ENCODE measurements around the gene SPO11. TPM values are rescaled to one million over a fixed set of nuclear protein-coding genes. Genes with fewer than 3 reads are reported as not detected.

Gene SPO11
- total and polyA plus RNA-seq, 2 of the 4 experiments (the other 2 are of a cell fraction), result not detected

DNA sequence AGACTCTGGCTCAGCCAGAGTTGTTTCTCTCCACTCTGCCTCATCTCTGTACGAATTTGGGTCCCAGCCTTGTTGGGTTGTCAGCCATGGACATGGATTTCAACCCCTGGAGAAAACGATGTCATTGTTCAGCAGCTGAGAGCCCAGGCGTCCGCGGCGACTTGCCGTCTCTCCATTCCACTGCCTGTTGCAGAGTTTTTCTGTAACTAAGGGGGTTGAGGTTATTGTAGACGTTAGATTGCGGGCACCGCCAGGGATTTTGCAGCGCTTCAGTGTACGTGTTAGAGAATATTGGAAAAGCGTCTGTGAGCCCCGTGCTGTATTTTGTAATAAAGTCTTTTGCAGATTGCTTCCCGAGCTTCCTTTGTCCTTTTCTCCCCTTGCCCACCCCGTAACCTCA lies 48.5 kb downstream of the SPO11 start:
- ChIA-PET CTCF (interaction anchor here (0.8 kb wide), 1 partner anchor 14 kb away, joined by 3 read pairs; no protein-coding TSS in a partner anchor), POLR2A (ENCODE audit: unreplicated experiment) (no interaction called here)
- Histone ChIP-seq H3K4me3 (ENCODE audit: insufficient read depth, low read depth, low read length) (no peak overlapping the region), H2BK120ac (ENCODE audit: low read depth, low read length) (no peak overlapping the region), H2BK5ac (ENCODE audit: low read depth, low read length, poor library complexity, severe bottlenecking) (no peak overlapping the region), H2AK9ac (replicated peaks; ENCODE audit: low read depth, low read length, poor library complexity) (no peak overlapping the region), H4K20me1 (ENCODE audit: insufficient read depth, low read length) (no peaks in the 10 kb centered on the region; the same call in 1 of the 2 replicates), H3K27me3 (ENCODE audit: control insufficient read depth, insufficient read depth, low read length) (no peaks in the 10 kb centered on the region), H4K8ac (ENCODE audit: low read depth in 2 of 2, low read length in 2 of 2) (no peak overlapping the region), H3K79me1 (ENCODE audit: low read depth in 1 of 2, low read length in 2 of 2) (no peaks in the 10 kb centered on the region; a peak in 1 of 4 replicates), H3K9ac (ENCODE audit: low read depth, low read length) (no peak overlapping the region), H3K4ac (ENCODE audit: low read depth, low read length) (no peak overlapping the region), H3K9me3 (ENCODE audit: control insufficient read depth, insufficient read depth, low read length) (no peaks in the 10 kb centered on the region), H3K27ac (ENCODE audit: insufficient read depth, low read length) (no peak overlapping the region), H3K36me3 (ENCODE audit: control insufficient read depth, insufficient read depth, low read length) (peaks cover 48% of the 10 kb centered on the region), H4K91ac (ENCODE audit: insufficient read depth, low read depth, low read length) (no peak overlapping the region), H2BK20ac (ENCODE audit: low read depth, low read length) (no peak overlapping the region), H2BK15ac (ENCODE audit: low read depth, low read length) (no peak overlapping the region), H3K23ac (ENCODE audit: low read depth, low read length) (no peak overlapping the region), H3K14ac (replicated peaks; ENCODE audit: low read depth, low read length) (no peak overlapping the region), H4K5ac (ENCODE audit: low read depth, low read length) (no peak overlapping the region), H2AK5ac (ENCODE audit: low read depth, low read length) (no peak overlapping the region), H3K9me1 (ENCODE audit: insufficient read depth, low read length) (no peaks in the 10 kb centered on the region), H3K56ac (ENCODE audit: extremely low read depth, insufficient read depth, low read length) (no peak overlapping the region), H2AFZ (replicated peaks; ENCODE audit: low read length, poor library complexity) (no peak overlapping the region), H3K4me2 (ENCODE audit: low read depth, low read length) (no peak overlapping the region), H3K18ac (ENCODE audit: low read depth, low read length) (no peak overlapping the region), H3K4me1 (ENCODE audit: control insufficient read depth, insufficient read depth, low read length) (no peaks in the 10 kb centered on the region)
- in situ Hi-C loops (cut with MboI; ENCODE audit: low sequenced_read_pairs), result loop anchor here (25.0 kb wide), 1 partner anchor 1659 kb away; the partner anchor contains the start of genes ATP5F1E and PRELID3B
- no TSS peak for BruUV-seq (replicated peaks)
- TF ChIP-seq MXI1 (IDR thresholded peaks at IDR 0.05; ENCODE audit: borderline replicate concordance, low read depth, low read length), result no peak
- no peak for TF ChIP-seq RAD21 (IDR thresholded peaks at IDR 0.05; ENCODE audit: low read length)
- TF ChIP-seq POLR2A (IDR thresholded peaks at IDR 0.05; ENCODE audit: low read depth, low read length), result no peak
- TF ChIP-seq CHD1 (IDR thresholded peaks at IDR 0.05; ENCODE audit: low read depth, low read length), result no peak
- TF ChIP-seq, protein P1, sequence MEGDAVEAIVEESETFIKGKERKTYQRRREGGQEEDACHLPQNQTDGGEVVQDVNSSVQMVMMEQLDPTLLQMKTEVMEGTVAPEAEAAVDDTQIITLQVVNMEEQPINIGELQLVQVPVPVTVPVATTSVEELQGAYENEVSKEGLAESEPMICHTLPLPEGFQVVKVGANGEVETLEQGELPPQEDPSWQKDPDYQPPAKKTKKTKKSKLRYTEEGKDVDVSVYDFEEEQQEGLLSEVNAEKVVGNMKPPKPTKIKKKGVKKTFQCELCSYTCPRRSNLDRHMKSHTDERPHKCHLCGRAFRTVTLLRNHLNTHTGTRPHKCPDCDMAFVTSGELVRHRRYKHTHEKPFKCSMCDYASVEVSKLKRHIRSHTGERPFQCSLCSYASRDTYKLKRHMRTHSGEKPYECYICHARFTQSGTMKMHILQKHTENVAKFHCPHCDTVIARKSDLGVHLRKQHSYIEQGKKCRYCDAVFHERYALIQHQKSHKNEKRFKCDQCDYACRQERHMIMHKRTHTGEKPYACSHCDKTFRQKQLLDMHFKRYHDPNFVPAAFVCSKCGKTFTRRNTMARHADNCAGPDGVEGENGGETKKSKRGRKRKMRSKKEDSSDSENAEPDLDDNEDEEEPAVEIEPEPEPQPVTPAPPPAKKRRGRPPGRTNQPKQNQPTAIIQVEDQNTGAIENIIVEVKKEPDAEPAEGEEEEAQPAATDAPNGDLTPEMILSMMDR (conservative IDR thresholded peaks at IDR 0.05; ENCODE audit: low read depth, low read length), result no peak
- TF ChIP-seq, protein P2, sequence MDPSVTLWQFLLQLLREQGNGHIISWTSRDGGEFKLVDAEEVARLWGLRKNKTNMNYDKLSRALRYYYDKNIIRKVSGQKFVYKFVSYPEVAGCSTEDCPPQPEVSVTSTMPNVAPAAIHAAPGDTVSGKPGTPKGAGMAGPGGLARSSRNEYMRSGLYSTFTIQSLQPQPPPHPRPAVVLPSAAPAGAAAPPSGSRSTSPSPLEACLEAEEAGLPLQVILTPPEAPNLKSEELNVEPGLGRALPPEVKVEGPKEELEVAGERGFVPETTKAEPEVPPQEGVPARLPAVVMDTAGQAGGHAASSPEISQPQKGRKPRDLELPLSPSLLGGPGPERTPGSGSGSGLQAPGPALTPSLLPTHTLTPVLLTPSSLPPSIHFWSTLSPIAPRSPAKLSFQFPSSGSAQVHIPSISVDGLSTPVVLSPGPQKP (IDR thresholded peaks at IDR 0.05; ENCODE audit: borderline replicate concordance, low read depth, low read length), result no peak
- TF ChIP-seq CEBPB (IDR thresholded peaks at IDR 0.05; ENCODE audit: low read depth, low read length), result no peak
- TF ChIP-seq FOS (IDR thresholded peaks at IDR 0.05; ENCODE audit: low read depth, low read length), result no peak
- no peak for TF ChIP-seq BHLHE40 (IDR thresholded peaks at IDR 0.05; ENCODE audit: low read depth, low read length)
- no peak for TF ChIP-seq NFE2L2 (IDR thresholded peaks at IDR 0.05; ENCODE audit: low read depth, low read length)
- no peak for TF ChIP-seq RFX5 (IDR thresholded peaks at IDR 0.05; ENCODE audit: low read depth, low read length)
- TF ChIP-seq, protein P3, sequence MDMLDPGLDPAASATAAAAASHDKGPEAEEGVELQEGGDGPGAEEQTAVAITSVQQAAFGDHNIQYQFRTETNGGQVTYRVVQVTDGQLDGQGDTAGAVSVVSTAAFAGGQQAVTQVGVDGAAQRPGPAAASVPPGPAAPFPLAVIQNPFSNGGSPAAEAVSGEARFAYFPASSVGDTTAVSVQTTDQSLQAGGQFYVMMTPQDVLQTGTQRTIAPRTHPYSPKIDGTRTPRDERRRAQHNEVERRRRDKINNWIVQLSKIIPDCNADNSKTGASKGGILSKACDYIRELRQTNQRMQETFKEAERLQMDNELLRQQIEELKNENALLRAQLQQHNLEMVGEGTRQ (IDR thresholded peaks at IDR 0.05; ENCODE audit: low read depth, low read length), result no peak
- no peak for TF ChIP-seq MAZ (IDR thresholded peaks at IDR 0.05; ENCODE audit: borderline replicate concordance, low read depth, low read length)
- no peak for TF ChIP-seq RCOR1 (IDR thresholded peaks at IDR 0.05; ENCODE audit: insufficient replicate concordance, low read length)
- 80% methylated on average over 1 of the region's 16 CpGs; no CpG with 5 or more reads in 1 of the 2 experiments for WGBS, 2 experiments (ENCODE audit: extremely low coverage in 2 of 2, insufficient read length in 1 of 2)
- dilution Hi-C loops (cut with HindIII; ENCODE audit: low sequenced_read_pairs, unreplicated experiment), result no loop called here
- ATAC-seq (ENCODE audit: low read depth) (no peak), DNase-seq (no peak)
- intact Hi-C loops (cut with micrococcal nuclease), result no loop called here

All from IMR-90 (cell line).